GM21717 (cell line): Measurements from ENCODE around the gene PCID2.
A peak's percentile ranks its signal among the peaks of the same experiment; 100 is the strongest.
"Not testable (repeated sequence)": the region's sequence is repeated elsewhere in the genome, so short reads cannot be mapped to it uniquely, and the experiment has no call there.

Source experiments
- ATAC-seq: cut with Tn5 transposase; IDR thresholded peaks from one replicate; pipeline ENCODE4 v1.9.1; 2021; ENCODE audit warnings: mild to moderate bottlenecking, moderate library complexity; ENCODE audit not compliant: unreplicated experiment

Gene PCID2

DNA sequence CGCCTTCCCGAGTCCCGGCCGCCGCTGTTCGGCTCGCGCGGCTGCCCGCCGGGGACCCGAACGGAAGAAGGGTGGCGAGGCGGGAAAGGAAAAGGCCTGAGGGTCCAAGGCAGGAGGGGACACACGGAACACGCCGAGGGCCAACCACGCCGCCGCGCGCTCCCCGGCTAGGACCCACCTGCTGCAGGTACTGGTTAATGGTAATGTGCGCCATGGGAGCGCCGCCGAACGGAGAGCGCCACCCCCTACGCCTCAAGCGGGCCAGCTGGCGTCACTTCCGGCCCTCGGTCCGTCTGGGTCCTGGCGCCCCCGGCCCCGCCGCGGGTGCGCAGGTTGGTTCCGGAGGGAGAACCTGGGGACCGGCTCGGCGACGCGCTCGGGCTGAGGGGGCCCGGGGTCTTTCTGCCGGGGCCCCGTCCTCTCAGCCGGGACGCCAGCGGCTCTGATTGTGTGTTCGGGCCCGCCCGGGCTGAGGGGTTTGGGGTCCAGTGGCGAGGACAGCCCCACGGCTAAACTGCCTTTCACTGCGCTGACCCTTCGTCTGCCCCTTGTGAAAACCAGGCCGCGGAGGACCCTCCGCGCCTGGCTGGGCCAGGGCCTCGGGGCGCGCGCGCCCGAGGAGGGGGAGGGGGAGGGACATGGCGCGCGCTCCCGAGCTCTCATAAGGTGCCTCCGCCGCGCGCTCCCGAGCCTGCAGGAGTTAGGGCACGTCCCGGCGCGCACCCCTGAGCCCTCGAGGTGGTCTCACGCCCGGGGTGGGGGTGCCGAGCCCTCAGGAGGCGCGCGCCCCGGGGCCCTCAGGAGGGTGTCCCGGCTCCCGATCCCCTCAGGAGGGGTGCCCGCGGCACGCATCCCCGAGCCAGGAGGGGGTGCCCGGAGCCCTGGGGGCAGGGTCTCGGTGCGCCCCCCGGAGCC, at the start of gene PCID2:
PCID2 (minus strand) TSS at position 249 of the 915 bp plus-strand sequence; CDS start at position 214, 35 bp downstream.
- ATAC-seq = peak; percentile 80

DNA sequence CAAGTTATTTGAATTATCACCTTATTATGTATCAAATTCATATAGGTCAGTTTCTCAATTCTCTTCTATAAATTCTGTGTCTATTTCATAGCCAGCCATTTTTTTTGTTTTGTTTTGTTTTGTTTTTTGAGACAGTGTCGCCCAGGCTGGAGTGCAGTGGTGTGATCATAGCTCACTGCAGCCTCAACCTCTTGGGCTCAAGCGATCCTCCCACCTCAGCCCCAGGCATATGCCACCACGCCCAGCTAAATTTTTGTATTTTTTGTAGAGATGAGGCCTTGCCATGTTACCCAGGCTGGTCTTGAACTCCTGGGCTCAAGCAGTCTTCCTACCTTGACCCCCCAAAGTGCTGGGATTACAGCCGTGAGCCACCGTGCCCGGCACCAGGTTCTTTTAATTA, 49.4 kb upstream of the PCID2 start:
- not testable (repeated sequence) for ATAC-seq

DNA sequence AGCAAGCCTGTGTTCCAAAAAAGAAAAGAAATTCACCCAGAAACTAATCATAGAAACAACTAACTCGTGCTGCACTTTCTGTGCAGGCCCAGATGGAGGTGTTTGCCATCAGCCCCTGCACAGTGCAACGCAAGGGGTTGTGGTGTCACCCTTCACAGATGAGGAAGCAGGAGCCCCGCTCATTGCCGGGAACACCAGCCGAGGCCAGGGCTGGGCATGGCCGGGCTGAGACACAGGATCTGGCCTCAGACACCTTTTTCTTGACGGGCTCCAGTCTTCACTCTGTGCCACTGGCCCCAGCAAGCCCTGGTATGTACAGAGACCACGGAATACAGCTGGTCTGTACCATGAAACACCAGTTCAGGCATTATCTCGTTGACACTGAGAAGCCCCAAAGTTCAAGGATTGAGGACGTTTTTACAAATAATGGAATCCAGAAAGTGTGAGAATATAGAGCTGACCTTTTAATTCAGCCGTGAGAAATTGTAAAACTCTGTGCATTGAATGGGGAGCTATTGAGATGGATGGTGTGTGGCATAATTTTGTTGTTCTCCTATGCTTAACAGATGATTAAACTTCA, 44.1 kb upstream of the PCID2 start:
- ATAC-seq = no peak

DNA sequence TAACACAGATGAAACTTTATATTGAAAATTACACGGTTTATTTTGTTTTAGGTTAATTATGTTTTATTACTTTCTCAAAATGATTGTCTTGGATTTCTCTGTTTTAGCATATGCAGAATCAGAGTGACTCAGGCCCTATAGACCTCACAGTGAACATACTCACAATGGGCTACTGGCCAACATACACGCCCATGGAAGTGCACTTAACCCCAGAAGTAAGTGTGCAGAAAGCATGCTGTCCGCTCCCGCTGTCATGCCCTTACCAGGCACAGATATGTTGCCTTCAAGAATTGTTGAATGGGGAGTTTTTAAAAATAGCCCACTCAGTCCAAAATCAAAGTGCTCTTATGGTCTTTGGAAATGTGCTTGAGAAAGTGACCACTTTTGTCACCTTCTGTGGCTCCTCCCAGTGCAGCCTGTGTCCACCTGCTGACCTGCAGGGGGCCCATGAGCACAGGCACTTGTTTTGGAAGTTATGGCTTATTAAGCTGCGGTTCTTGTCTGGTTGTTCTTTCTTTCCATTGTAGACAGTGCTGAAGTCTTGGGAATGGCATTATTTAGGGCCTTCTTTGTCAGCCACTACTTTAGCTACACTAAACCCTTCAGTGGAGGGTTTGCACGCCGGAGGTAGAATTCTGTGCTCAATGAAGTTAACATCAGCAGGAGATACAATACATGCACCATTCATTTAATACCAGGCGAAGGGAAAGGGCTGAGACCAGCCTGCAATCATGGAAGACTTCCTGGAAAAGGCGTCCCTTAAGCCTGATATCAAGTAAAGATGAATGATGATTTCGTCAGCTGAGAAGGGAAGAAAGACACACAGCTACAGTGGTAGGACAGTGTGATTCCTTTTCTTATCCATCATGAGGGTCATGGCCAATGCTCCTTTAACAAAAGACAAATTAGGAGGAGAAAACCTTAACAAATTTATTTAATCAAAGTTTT, 37.7 kb upstream of the PCID2 start:
- ATAC-seq = no peak

DNA sequence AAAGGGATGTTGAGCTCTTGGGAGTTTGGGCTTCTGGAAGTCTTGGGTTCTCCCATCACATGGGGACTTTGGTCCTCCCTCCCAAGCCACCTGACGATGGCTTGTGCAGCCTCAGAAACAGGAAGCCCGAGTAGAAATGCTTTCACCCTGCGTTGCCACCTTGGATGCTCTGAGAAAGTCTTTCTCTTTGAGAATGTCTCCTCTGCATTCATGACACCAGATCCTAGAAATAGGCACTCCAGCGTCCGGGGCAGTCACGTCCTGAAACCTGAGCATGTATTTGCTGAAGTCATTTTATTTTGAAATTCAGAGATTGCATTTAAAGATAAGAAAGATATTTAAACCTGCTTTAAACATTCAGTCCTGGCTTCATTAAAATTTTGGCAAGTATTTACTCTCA, 35.4 kb upstream of the PCID2 start:
- ATAC-seq = no peak

DNA sequence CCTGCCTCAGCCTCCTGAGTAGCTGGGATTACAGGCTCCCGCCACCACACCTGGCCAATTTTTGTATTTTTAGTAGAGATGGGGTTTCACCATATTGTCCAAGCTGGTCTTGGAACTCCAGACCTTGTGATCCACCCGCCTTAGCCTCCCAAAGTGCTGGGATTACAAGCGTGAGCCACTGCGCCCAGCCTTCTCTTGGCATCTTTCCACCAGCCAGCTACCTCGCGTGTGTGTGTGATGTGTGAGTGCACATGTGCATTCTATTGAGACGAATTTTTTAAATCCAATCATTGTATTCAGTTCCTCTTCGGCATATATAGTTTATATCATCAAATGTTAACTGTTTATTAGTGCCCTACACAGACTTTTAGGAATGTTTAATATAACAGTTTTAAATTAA, 33.2 kb upstream of the PCID2 start:
- not testable (repeated sequence) for ATAC-seq

DNA sequence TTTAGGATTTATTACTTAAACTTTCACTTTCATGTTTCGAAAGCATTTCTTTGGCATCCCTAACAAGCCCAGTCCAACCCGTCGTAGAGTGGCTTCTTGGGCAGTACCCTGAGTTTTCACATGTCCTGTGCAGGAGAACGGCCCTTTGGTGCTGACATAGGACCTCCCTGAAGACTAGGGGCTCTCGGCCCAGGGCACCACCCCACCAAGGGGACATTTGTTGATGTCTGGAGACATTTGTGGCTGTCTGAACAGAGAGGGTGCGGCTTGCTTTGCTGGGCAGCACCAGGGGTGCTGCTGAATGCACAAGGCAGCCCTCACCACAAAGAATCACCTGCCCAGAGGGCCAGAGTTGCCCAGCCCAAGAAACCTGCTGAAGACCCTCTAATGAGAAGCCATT, 31.5 kb upstream of the PCID2 start:
- no peak for ATAC-seq

DNA sequence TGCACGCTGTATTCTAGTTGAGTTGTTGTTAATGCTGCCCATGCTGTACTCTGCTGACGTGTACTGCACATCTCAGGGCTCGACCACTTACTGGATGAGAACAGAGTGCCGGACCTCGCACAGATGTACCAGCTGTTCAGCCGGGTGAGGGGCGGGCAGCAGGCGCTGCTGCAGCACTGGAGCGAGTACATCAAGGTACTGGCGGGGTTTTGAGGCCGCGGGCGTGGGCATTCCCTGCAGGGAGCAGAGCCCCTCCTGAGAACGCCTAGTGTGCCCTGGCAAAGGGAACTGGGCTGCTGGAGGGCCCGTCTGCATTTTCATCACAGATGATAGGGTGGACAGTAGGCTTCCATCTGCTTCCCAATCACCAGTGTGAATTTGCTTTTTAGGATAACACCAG, 30.9 kb upstream of the PCID2 start:
- no peak for ATAC-seq

DNA sequence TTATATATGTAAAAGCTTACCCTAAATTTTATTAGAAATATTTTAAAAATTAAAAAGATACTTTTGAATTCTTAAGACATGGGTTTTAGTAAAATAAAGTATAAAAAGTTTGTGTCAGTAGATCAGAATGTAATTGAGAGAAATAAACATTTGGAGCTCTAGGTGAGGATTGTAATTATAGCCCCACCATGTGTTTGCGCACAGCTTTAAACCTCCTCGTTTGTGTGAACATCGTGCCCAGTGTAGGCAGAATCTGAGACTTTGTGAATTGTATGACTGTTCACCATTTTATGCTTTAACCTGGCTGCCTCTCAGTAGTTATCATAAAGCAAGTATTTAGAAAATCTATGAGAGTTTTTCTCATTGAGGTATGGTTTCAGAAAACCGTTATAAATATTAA, 30.1 kb upstream of the PCID2 start:
- no peak for ATAC-seq

DNA sequence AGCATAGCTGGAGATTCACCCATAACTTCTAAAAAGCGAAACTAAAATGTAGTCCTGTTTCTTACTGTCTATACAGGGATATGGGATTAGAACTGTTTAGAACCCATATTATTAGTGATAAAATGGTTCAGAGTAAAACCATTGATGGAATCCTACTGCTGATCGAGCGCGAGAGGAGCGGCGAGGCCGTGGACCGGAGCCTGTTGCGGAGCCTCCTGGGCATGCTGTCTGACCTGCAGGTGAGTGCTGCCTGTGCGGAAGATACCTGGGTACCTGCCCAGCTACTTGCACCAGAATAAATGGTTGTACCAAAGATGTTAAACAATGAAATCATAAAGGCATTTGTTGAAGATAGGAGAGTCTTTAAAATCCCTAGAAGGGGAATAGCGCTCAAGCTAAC, 24.6 kb upstream of the PCID2 start:
- ATAC-seq = no peak

DNA sequence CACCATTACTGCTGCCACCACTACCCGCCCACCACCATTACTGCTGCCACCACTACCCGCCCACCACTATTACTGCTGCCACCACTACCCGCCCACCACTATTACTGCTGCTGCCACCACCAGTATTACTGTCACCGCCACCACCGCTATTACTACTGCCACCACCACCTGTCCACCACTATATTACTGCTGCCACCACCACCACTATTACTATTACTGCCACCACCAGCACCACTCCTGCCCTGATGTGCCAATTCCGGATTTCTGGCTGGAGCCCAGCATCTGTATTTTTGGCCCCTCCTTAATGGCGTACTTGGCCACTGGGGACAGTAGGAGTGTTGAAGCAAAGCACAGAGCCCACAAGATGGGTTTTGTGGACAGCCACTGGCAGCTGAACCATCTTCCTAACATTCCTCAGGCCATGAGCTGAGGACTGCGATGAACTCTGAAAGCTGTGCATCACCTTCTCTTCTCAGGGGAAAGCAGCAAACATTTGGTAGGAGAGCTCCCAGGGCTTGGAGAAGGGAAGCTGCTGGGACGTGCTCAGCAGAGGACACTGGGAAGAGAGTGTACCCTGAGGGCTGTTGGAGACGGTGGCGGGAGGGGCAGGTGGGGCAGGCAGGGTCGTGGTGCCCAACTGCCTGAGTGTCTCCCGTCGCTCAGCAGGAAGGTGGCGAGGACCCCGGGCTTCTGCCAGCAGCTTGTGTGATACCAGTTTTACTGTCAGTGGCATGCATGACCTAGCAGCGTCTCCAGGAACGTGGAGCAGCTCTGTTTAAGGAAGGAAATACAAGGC, 23.9 kb upstream of the PCID2 start:
- no peak for ATAC-seq

DNA sequence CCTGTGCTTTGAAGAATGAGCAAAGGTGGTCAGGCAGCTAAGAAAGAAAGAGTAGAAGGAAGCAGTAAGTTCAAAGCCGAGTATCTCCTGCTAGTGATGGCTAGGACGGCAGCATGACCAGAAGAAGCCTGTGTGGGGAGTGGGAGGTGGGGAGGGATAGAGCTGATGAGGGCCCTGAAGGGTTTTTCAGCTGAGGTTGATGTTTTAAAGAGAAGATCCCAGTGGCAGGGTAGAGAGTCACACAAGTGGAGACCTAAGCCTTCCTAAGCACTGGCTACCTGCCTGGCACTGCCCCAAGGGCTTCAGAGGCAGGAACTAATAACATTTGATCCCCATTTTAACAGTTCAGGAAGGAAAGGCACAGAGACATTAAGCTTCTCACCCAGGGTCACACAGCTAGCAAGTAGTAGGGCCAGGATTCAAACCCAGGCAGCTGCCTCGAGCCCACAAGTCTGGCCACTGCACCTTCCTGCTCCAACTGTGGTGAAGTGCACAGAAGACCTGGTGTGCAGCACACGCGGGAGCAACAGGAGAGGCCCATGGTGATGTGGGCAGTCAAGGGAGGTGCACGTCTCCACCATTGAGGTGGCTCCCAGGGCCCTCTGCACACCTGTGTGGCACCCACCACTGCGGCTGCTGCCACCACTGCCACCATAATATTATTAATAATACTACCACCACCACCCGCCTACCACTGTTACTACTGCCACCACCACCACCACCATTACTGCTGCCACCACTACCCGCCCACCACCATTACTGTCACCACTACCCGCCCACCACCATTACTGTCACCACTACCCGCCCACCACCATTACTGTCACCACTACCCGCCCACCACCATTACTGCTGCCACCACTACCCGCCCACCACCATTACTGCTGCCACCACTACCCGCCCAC, 23.1 kb upstream of the PCID2 start:
- no peak for ATAC-seq

DNA sequence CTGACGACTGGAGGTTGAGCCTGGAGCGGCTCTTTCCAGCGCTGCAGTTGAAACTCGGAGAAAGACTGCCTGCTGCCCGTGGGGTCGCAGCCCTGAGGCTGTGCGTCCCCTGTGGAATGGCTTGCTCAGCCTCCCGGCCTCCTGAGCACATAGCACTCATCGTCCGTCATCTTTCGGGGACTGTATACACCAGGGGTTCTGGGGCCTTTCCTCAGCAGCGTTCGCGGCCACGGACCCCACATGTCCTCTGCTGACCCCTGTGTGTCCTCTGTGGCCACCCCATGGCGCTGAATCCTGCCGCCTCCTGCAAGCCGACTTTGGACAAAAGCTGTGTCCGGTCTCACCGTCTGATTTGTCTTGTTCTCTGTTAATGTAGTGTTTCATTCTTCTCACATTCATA, 21.3 kb upstream of the PCID2 start:
- ATAC-seq = no peak

DNA sequence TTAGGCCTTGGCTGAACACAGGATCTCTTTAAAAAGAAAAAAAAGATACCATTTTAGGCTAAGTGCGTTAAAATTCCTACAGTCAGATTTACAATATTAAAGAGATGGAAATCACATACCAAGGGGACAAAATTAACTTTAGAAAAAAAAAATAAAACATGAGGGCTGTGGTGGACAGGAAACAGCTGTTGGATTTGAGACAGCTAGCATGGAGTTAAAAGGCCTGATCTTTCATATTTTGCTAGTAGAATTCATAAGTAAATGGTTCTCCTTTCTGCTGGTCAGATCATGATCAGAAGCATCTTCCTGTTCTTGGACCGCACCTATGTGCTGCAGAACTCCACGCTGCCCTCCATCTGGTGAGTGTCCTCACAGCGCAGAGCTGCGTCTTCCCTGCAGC, 20.7 kb upstream of the PCID2 start:
- ATAC-seq = no peak

DNA sequence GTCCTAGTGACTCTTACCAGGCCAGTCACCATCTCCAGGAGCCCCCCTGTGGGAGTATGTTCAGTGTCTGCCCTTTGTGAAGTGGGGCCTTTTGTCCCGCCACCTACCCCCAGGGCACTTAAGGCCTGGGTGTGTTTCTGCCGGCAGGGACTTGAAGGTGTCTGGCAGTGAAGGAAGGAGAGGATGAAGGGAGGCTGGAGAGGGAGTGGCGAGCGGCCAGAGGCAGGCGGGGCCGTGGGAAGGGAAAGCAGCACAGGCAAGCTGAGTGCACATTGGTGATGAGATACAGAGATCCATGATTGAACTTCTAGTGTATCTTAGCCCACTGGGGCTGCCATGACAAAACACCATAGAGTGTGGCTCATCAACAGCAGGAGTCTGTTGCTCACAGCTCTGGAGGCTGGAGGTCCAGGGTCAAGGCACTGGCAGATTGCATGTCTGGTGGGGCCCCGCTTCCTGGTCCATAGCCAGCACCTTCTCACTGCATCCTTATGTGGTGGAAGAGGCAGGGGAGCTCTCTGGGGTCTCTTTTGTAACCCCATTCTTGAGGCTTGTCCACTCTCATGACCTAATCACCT, 18.5 kb upstream of the PCID2 start:
- no peak for ATAC-seq

DNA sequence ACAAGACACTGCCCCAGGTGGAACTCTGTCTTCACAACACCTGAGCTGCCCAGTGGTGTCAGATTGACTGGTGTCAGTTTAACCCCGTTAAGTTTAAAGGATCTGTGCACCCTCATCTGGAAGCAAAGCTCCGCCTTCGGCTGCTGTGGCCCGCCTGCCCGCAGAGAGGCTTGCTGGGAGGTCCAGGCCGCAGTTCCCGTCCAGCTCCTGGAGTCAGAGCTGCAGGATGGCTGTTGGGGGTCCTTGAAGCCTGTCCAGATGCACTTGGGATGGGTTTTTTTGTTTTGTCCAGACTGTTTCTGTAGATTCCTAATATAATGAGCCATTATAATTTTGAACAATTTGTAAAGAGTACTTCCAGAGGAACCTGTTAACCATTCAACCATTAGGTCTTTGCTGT, 17.0 kb upstream of the PCID2 start:
- ATAC-seq = no peak

DNA sequence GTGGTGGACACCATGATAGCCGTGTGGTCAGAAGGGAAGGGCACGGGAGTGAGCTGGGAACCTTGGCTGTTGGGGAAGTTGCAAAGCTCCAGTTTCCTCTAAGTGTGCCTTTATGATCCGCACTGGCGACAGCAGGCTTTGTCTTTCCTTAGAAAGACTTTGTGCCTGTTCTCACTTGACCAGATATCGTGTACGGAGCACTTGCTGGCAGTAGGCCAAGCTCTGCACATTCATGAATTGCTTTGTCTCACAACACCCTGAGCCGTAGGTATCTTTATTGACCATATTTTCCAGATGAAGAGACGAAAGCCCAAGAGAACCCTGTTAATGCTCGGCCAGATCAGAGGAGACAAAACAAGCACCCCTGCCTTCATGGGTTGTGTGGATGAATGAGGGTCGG, 16.0 kb upstream of the PCID2 start:
- no peak for ATAC-seq

DNA sequence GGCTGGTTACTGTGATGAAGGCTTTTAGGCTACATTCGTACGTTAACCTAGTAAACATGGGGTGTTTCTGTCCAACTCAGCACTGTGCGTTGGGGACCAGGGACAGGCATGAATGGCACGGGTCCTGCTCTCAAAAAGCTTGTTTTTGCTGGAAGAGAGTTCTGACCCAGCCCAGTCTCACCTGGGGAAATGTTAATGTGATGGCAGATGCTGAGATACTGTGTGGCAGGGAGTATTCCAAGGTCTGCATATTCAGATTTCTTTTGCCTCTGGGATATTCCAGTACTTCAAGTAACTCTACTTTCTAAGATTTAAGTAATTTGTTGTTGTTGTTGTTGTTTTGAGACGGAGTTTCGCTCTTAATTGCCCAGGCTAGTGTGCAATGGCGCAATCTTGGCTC, 14.6 kb upstream of the PCID2 start:
- ATAC-seq = no peak

DNA sequence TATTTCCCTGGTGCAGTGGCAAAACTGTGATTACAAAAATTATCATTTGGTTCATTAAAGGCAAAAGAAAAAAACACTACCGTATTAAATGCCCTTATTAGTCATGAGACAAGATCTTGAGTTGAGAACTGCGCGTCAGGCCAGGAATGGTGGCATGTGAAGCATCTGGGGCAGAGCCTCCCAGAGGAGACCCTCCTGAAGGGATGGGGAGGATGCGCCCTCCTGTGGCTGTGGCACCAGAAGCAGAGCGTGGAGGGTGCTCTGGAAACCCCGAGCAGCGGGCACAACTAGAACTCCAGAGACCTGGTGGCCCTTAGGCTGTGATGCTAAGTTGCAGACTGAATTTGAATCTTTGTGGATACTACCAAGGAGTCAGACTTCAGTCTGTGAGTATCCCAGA, 12.4 kb upstream of the PCID2 start:
- ATAC-seq = no peak
